ENCODE measurements around the gene TTLL4.

- peak in 2 of 3 donors; percentile 10 to 39 for TF ChIP-seq POLR2A (IDR thresholded peaks at IDR 0.05)
- TF ChIP-seq CTCF (IDR thresholded peaks at IDR 0.05 in 8 of 11, conservative IDR thresholded peaks at IDR 0.05 in 3 of 11), result no peak
Observed at GRCh38 chr2:218671654-218672566, 38.7 kb upstream of the TTLL4 start, which contains the start of the genes RNF25 and STK36.
